Peyer's patch (tissue), 4 donors: Measurements from ENCODE around the gene PPP6R3. TPM values are rescaled to one million over a fixed set of nuclear protein-coding genes. Genes with fewer than 3 reads are reported as not detected.

Experiments
- DNase-seq, 3 donors: peaks; one replicate each; pipeline ENCODE4 v3.0.0-alpha.2; 2017 to 2019
- H3K27ac ChIP-seq, 4 donors: fragments of 200-600 bp; sonication (generic); one replicate each; pipeline ENCODE4 v1.5.1; 2016 to 2019
- H3K27me3 ChIP-seq, 2 donors: fragments of 200-600 bp; sonication (generic); one replicate each; pipeline ENCODE4 v1.5.1; 2019
- H3K36me3 ChIP-seq, 3 donors: fragments of 200-600 bp; sonication (generic); one replicate each; pipeline ENCODE4 v1.5.1; 2016 to 2019
- H3K4me1 ChIP-seq, 4 donors: fragments of 200-600 bp; sonication (generic); one replicate each; pipeline ENCODE4 v1.5.1; 2016 to 2019
- H3K4me3 ChIP-seq, 4 donors: fragments of 200-600 bp; sonication (generic); 1 replicate in 3 of 4; 2 replicates in 1 of 4; pipeline ENCODE4 v1.5.1; 2016 to 2019; ENCODE audit warnings: mild to moderate bottlenecking in 1 of 4
- H3K9me3 ChIP-seq, 4 donors: fragments of 200-600 bp; sonication (generic); one replicate each; pipeline ENCODE4 v1.5.1; 2016 to 2019; ENCODE audit warnings: mild to moderate bottlenecking in 1 of 4
- POLR2A ChIP-seq, 2 donors: fragments of 450-650 bp; IDR thresholded peaks; one replicate each; pipeline ENCODE4 v1.5.1; 2017; ENCODE audit warnings: antibody characterized with exemption in 2 of 2, mild to moderate bottlenecking in 2 of 2, moderate library complexity in 2 of 2
- total RNA-seq, 4 donors: library from RNA; depleted of rRNA; stranded (reverse); fragments of >200 nt; gene quantifications; one replicate each; pipeline ENCODE4 v1.1.0, GENCODE V29; 2016
- TF ChIP-seq, protein P1 (sequence below), 6 experiments: fragments of 450-650 bp in 4 of 6; fragments of 200-600 bp in 2 of 6; sonication (generic) in 1 of 6; IDR thresholded peaks; one replicate each; pipeline ENCODE4 v1.5.1; 2017 to 2019; ENCODE audit warnings: antibody characterized with exemption in 6 of 6, mild to moderate bottlenecking in 3 of 6, moderate library complexity in 1 of 6

Gene PPP6R3
- total RNA-seq, 4 donors from 2014 or later, result 130 to 282 (median 156) TPM

DNA sequence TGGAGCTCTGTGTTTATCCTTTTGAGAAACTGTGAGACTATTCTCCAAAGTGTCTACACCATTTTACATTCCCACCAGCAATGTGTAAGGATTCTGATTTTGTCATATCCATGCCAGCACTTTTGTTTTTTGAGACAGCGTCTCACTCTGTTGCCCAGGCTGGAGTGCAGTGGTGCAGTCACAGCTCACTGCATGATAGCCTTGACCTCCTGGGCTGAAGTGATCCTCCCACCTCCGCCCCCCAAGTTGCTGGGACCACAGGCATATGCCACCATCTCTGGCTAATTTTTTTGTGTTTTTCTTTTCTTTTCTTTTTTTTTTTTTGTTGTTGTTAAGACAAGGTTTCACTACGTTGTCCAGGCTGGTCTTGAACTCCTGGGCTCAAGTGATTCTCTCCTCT is 35.3 kb downstream of the PPP6R3 start:
- no peak overlapping the region for H3K27ac ChIP-seq
- H3K4me3 ChIP-seq, result no peak overlapping the region
- TF ChIP-seq, protein P1, sequence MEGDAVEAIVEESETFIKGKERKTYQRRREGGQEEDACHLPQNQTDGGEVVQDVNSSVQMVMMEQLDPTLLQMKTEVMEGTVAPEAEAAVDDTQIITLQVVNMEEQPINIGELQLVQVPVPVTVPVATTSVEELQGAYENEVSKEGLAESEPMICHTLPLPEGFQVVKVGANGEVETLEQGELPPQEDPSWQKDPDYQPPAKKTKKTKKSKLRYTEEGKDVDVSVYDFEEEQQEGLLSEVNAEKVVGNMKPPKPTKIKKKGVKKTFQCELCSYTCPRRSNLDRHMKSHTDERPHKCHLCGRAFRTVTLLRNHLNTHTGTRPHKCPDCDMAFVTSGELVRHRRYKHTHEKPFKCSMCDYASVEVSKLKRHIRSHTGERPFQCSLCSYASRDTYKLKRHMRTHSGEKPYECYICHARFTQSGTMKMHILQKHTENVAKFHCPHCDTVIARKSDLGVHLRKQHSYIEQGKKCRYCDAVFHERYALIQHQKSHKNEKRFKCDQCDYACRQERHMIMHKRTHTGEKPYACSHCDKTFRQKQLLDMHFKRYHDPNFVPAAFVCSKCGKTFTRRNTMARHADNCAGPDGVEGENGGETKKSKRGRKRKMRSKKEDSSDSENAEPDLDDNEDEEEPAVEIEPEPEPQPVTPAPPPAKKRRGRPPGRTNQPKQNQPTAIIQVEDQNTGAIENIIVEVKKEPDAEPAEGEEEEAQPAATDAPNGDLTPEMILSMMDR (IDR thresholded peaks at IDR 0.05), result no peak
- TF ChIP-seq POLR2A (IDR thresholded peaks at IDR 0.05), result no peak
- H3K27me3 ChIP-seq, result no peaks in the 10 kb centered on the region
- peaks cover 0 to 37% (median 15%) of the 10 kb centered on the region in 4 donors for H3K4me1 ChIP-seq
- no peak for DNase-seq
- no peaks in the 10 kb centered on the region for H3K36me3 ChIP-seq
- no peaks in the 10 kb centered on the region for H3K9me3 ChIP-seq

DNA sequence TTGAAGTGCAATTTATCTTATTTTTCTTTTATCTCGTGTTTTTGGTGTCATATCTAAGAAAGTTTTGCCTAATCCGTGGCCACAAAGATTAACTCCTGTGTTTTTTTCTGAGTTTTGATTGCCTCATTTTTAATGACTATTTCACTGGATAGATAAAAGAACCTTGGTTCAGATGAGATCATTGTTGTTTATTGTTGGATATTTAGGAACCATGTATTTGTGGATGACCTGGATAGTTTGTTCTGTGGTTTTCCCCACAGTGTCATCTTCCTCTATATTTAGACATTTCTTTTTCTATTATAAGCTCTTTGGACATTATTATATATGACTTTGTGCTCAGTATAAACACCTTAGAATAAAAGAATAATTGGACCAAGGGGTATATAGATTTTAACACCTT is 37.2 kb downstream of the PPP6R3 start:
- no peak for DNase-seq
- no peak overlapping the region for H3K4me3 ChIP-seq
- H3K9me3 ChIP-seq, result no peaks in the 10 kb centered on the region
- H3K27ac ChIP-seq, result no peak overlapping the region
- H3K36me3 ChIP-seq, result no peaks in the 10 kb centered on the region
- TF ChIP-seq, protein P1 (IDR thresholded peaks at IDR 0.05), result no peak
- no peak for TF ChIP-seq POLR2A (IDR thresholded peaks at IDR 0.05)
- H3K27me3 ChIP-seq, result no peaks in the 10 kb centered on the region
- peaks cover 0 to 56% (median 15%) of the 10 kb centered on the region in 4 donors for H3K4me1 ChIP-seq

- DNase-seq, result no peak
- Histone ChIP-seq H3K27me3 (no peaks in the 10 kb centered on the region), H3K27ac (no peak overlapping the region), H3K4me3 (no peak overlapping the region), H3K4me1 (peaks cover 0 to 61% (median 17%) of the 10 kb centered on the region in 4 donors), H3K36me3 (no peaks in the 10 kb centered on the region), H3K9me3 (no peaks in the 10 kb centered on the region)
- TF ChIP-seq, protein P1 (IDR thresholded peaks at IDR 0.05), result no peak
- no peak for TF ChIP-seq POLR2A (IDR thresholded peaks at IDR 0.05)
Observed at GRCh38 chr11:68498321-68498720, 37.8 kb downstream of the PPP6R3 start.

GRCh38 chr11:68498903-68499883 is 38.6 kb downstream of the PPP6R3 start:
- Histone ChIP-seq H3K9me3 (no peaks in the 10 kb centered on the region), H3K4me3 (no peak overlapping the region), H3K27ac (no peak overlapping the region), H3K4me1 (peaks cover 0 to 68% (median 17%) of the 10 kb centered on the region in 4 donors), H3K36me3 (no peaks in the 10 kb centered on the region), H3K27me3 (no peaks in the 10 kb centered on the region)
- DNase-seq, result no peak
- TF ChIP-seq, protein P1 (IDR thresholded peaks at IDR 0.05), result no peak
- TF ChIP-seq POLR2A (IDR thresholded peaks at IDR 0.05), result no peak

- no peaks in the 10 kb centered on the region for H3K27me3 ChIP-seq
- no peak for DNase-seq
- no peaks in the 10 kb centered on the region for H3K9me3 ChIP-seq
- no peaks in the 10 kb centered on the region for H3K36me3 ChIP-seq
- no peak overlapping the region for H3K27ac ChIP-seq
- no peak overlapping the region for H3K4me3 ChIP-seq
- H3K4me1 ChIP-seq, result peaks cover 0 to 68% (median 17%) of the 10 kb centered on the region in 4 donors
- no peak for TF ChIP-seq POLR2A (IDR thresholded peaks at IDR 0.05)
- TF ChIP-seq, protein P1 (IDR thresholded peaks at IDR 0.05), result no peak
Observed at GRCh38 chr11:68500206-68500605, 39.7 kb downstream of the PPP6R3 start.
